Measurements from ENCODE around the gene ACTL8.

The ACTL8 gene

GRCh38 chr1:17845583-17845982 is 90.5 kb downstream of the ACTL8 start:
- TF ChIP-seq FOXM1 (IDR thresholded peaks at IDR 0.05; ENCODE audit: borderline replicate concordance, low read depth) (no peak), TAF1 (IDR thresholded peaks at IDR 0.05; ENCODE audit: low read depth) (no peak), RAD21 (IDR thresholded peaks at IDR 0.05; ENCODE audit: low read depth) (no peak), TCF12 (IDR thresholded peaks at IDR 0.05; ENCODE audit: low read depth) (no peak), NFIC (IDR thresholded peaks at IDR 0.05) (no peak), CEBPB (IDR thresholded peaks at IDR 0.05) (no peak), EP300 (IDR thresholded peaks at IDR 0.05; ENCODE audit: borderline replicate concordance) (no peak), EGR1 (IDR thresholded peaks at IDR 0.05) (no peak), CREB1 (IDR thresholded peaks at IDR 0.05; ENCODE audit: low read depth) (no peak), TEAD4 (IDR thresholded peaks at IDR 0.05) (no peak), REST (IDR thresholded peaks at IDR 0.05; ENCODE audit: low read depth) (no peak), ZBTB7A (IDR thresholded peaks at IDR 0.05; ENCODE audit: low read depth) (no peak), YY1 (IDR thresholded peaks at IDR 0.05; ENCODE audit: low read depth) (no peak)
- TF ChIP-seq, protein P1, sequence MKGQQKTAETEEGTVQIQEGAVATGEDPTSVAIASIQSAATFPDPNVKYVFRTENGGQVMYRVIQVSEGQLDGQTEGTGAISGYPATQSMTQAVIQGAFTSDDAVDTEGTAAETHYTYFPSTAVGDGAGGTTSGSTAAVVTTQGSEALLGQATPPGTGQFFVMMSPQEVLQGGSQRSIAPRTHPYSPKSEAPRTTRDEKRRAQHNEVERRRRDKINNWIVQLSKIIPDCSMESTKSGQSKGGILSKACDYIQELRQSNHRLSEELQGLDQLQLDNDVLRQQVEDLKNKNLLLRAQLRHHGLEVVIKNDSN (IDR thresholded peaks at IDR 0.05), result no peak
- TF ChIP-seq, protein P2, sequence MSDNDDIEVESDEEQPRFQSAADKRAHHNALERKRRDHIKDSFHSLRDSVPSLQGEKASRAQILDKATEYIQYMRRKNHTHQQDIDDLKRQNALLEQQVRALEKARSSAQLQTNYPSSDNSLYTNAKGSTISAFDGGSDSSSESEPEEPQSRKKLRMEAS (IDR thresholded peaks at IDR 0.05), result no peak

DNA sequence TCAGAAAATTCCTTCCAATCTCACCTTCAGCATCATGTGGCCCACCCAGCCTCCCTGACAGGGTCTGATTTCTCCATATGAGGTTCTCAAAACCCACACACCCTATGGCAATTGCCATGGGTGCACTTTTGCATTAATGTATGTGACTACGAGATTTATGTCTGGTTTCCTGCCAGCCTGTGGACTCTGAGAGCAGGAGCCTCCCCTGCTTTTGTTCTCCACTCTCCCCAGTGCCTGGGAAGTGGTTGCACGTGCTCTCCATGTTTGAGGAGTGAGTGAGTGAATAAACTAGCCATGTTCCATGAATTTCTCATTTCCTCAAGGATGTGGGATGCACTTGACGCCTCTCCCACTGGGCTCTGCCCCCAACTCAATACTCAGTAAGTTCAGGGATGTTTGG is 91.2 kb downstream of the ACTL8 start:
- no peak for TF ChIP-seq FOXM1 (IDR thresholded peaks at IDR 0.05; ENCODE audit: borderline replicate concordance, low read depth)
- TF ChIP-seq EGR1 (IDR thresholded peaks at IDR 0.05), result no peak
- no peak for TF ChIP-seq RAD21 (IDR thresholded peaks at IDR 0.05; ENCODE audit: low read depth)
- TF ChIP-seq, protein P1 (IDR thresholded peaks at IDR 0.05), result no peak
- TF ChIP-seq EP300 (IDR thresholded peaks at IDR 0.05; ENCODE audit: borderline replicate concordance), result no peak
- TF ChIP-seq TCF12 (IDR thresholded peaks at IDR 0.05; ENCODE audit: low read depth), result no peak

DNA sequence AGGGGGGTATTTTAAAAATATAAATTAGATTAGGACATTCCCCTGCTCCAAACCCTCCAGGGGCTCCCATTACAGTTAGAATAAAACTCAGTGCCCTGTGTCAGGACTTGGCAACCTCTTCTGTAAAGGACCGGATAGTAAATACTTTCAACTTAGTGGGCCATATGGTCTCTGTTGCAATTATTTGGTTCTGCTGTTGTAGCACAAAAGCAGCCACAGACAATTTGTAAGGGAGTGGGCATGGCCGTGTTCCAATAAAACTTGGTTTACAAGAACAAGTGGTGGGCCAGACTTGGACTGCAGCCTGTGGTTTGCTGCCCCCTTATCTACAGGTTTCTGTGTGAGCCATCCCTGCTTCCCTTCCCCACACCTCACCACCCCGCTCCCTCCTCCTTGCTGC is 92.0 kb downstream of the ACTL8 start:
- TF ChIP-seq RAD21 (IDR thresholded peaks at IDR 0.05; ENCODE audit: low read depth) (no peak), EP300 (IDR thresholded peaks at IDR 0.05; ENCODE audit: borderline replicate concordance) (no peak), NFIC (IDR thresholded peaks at IDR 0.05) (no peak), EGR1 (IDR thresholded peaks at IDR 0.05) (no peak), TEAD4 (IDR thresholded peaks at IDR 0.05) (no peak), CREB1 (IDR thresholded peaks at IDR 0.05; ENCODE audit: low read depth) (no peak), REST (IDR thresholded peaks at IDR 0.05; ENCODE audit: low read depth) (no peak), TAF1 (IDR thresholded peaks at IDR 0.05; ENCODE audit: low read depth) (no peak), CEBPB (IDR thresholded peaks at IDR 0.05) (no peak), YY1 (IDR thresholded peaks at IDR 0.05; ENCODE audit: low read depth) (no peak), FOXM1 (IDR thresholded peaks at IDR 0.05; ENCODE audit: borderline replicate concordance, low read depth) (no peak), TCF12 (IDR thresholded peaks at IDR 0.05; ENCODE audit: low read depth) (no peak)
- TF ChIP-seq, protein P2 (IDR thresholded peaks at IDR 0.05), result no peak

GRCh38 chr1:17849216-17849615 is 94.1 kb downstream of the ACTL8 start:
- TF ChIP-seq CEBPB (IDR thresholded peaks at IDR 0.05), result no peak
- TF ChIP-seq FOXM1 (IDR thresholded peaks at IDR 0.05; ENCODE audit: borderline replicate concordance, low read depth), result no peak
- TF ChIP-seq NFIC (IDR thresholded peaks at IDR 0.05), result no peak
- TF ChIP-seq EGR1 (IDR thresholded peaks at IDR 0.05), result no peak
- TF ChIP-seq YY1 (IDR thresholded peaks at IDR 0.05; ENCODE audit: low read depth), result no peak
- no peak for TF ChIP-seq TCF12 (IDR thresholded peaks at IDR 0.05; ENCODE audit: low read depth)
- no peak for TF ChIP-seq CREB1 (IDR thresholded peaks at IDR 0.05; ENCODE audit: low read depth)
- no peak for TF ChIP-seq REST (IDR thresholded peaks at IDR 0.05; ENCODE audit: low read depth)
- TF ChIP-seq RAD21 (IDR thresholded peaks at IDR 0.05; ENCODE audit: low read depth), result no peak
- TF ChIP-seq TAF1 (IDR thresholded peaks at IDR 0.05; ENCODE audit: low read depth), result no peak
- no peak for TF ChIP-seq ZBTB7A (IDR thresholded peaks at IDR 0.05; ENCODE audit: low read depth)
- TF ChIP-seq, protein P1 (IDR thresholded peaks at IDR 0.05), result no peak
- TF ChIP-seq, protein P2 (IDR thresholded peaks at IDR 0.05), result no peak
- no peak for TF ChIP-seq TEAD4 (IDR thresholded peaks at IDR 0.05)
- no peak for TF ChIP-seq EP300 (IDR thresholded peaks at IDR 0.05; ENCODE audit: borderline replicate concordance)

All from Ishikawa (cell line).